NCI-H1694 (cell line): ENCODE results near the gene NR2C2AP.
A peak's percentile ranks its signal among the peaks of the same experiment; 100 is the strongest.
"Not testable (repeated sequence)": the region's sequence is repeated elsewhere in the genome, so short reads cannot be mapped to it uniquely, and the experiment has no call there.

Experiments
- DNase-seq: peaks from one replicate; lab custom pipeline; 2025; lab: John Stamatoyannopoulos, UW

The NR2C2AP gene

GRCh38 chr19:19203012-19203856 lies at the start of gene NR2C2AP:
Gene NR2C2AP, minus strand, starts transcription at chr19:19203414. Its CDS starts 354 bp downstream, at chr19:19203060.
- peak; percentile 95 for DNase-seq

- DNase-seq, result no peak
Measured at GRCh38 chr19:19250196-19250801, 47.1 kb upstream of the NR2C2AP start.

DNA sequence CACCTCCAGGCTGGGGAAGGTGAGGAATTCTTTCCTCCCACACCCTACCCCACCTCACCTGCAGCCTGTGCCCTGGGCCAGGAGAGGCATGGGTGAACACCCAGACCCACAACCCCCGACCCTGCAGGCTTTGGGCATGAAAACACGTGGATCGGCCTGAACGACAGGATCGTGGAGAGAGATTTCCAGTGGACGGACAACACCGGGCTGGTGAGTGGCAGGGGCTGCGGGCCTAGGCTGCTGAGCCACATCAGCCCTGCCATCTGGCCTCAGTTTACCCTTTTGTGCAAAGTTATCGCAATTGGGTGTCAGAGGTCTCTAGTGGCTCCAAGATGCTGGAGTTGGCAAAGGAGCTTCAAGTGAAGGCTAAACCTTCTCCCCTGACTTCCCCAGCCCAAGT lies 37.3 kb upstream of the NR2C2AP start:
- no peak for DNase-seq

- DNase-seq, result no peak
Measured at GRCh38 chr19:19239675-19240074, 36.5 kb upstream of the NR2C2AP start.

GRCh38 chr19:19238126-19238894 lies 35.1 kb upstream of the NR2C2AP start:
- DNase-seq, result no peak

DNA sequence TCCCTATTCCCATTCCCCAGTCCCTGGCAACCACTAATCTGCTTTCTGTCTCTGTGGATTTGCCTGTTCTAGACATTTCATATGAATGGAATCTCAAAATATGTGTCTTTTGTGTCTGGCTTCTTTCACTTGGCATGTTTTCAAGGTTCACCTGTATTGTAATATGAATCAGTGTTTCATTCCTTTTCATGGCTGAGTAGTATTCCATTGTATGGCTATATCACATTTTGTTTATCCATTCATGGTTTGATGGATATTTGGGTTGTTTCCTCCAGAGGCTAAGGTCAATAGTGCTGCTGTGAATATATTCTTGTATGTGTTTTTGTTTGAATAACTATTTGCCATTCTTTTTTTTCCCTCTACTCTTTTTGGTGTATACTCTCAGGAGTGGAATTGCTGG lies 33.0 kb upstream of the NR2C2AP start:
- no peak for DNase-seq

DNA sequence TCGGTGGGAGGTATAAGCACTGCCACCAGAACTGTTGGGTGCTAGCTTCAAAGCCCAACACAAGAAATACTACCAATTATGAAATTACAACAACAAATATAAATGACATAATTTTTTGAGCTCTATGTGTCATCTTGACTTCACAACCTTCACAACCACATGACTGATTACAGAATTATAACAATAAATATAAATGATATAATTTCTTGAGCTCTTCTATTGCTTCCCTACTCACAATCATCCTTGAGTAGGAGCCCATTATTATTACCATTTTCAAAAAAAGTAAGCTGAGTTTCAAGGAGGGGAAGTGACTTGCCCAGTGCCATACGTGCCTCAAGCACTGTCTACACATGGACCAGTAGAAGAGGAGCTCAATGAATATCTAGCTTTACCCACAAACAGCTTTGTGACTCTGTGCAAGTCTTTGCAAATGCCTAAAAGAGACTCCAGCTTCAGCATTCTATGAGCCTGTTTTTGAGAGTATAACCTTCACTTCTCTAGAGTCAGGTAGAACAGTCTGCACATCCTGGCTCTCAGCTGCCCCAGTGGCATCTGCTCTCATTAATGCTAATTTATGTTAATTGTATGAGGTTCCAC lies 31.1 kb upstream of the NR2C2AP start:
- no peak for DNase-seq

- DNase-seq, result peak; percentile 26
Measured at GRCh38 chr19:19232261-19232721, 29.1 kb upstream of the NR2C2AP start.

DNA sequence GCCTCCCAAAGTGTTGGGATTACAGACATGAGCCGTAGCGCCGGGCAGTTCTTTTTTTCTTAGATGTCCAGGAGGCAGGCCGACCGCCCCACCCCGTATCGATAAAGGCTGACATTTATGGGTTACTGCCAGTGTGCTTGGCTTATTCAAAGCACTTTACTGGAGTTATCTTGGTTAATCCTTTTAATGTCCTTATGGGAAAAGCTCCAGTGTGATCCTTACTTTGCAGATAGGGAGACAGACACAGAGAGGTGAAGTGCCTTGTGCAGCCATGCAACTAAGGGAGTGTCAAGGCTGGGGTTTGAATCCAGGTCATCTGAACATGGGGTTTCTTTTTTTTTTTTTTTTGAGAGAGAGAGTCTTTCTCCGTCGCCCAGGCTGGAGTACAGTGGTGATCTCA lies 27.8 kb upstream of the NR2C2AP start:
- no peak for DNase-seq

GRCh38 chr19:19229701-19230100 lies 26.5 kb upstream of the NR2C2AP start:
- DNase-seq, result no peak

GRCh38 chr19:19227217-19227616 lies 24.0 kb upstream of the NR2C2AP start:
- no peak for DNase-seq

GRCh38 chr19:19226663-19227062 lies 23.4 kb upstream of the NR2C2AP start:
- DNase-seq, result no peak

DNA sequence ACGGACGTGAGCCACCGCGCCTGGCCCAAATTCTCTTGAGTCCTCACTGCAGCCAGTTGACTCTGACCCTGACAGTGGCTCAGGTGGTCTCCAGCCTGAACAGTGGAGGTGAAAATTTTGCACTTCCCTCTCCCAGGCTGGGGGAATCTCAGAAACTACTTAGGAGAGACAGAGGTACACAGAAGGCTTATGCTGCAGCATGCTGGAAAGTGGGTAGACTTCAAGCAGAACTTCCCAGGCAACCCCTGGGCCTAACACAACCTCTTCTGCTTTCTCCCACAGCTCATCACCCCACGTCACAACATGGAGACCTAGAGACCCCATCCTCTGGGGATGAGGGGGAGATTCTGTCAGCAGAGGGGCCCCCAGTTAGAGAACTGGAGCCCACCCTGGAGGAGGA lies 23.0 kb upstream of the NR2C2AP start:
- no peak for DNase-seq

DNA sequence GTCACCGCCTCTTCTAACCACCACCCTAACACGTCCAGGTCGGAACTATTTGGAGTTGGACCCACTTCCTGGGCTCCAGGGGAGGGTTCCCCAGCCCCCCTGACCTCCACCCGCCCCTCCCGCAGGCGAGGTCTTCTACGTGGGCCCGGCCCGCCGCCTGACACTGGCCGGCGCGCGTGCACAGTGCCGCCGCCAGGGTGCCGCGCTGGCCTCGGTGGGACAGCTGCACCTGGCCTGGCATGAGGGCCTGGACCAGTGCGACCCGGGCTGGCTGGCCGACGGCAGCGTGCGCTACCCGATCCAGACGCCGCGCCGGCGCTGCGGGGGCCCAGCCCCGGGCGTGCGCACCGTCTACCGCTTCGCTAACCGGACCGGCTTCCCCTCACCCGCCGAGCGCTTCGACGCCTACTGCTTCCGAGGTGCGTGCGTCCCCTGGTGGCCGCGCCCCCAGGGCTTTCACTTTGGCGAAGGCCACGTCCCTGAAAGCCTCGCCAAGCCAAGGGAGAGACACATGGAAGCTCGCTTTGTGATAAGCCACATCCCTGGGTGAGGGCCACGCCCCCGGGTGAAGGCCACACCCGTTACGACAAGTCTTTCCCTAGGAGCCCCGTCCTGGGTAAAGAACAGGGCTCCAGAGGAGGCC lies 21.8 kb upstream of the NR2C2AP start:
- no peak for DNase-seq

GRCh38 chr19:19224150-19224851 lies 21.1 kb upstream of the NR2C2AP start:
- no peak for DNase-seq

DNA sequence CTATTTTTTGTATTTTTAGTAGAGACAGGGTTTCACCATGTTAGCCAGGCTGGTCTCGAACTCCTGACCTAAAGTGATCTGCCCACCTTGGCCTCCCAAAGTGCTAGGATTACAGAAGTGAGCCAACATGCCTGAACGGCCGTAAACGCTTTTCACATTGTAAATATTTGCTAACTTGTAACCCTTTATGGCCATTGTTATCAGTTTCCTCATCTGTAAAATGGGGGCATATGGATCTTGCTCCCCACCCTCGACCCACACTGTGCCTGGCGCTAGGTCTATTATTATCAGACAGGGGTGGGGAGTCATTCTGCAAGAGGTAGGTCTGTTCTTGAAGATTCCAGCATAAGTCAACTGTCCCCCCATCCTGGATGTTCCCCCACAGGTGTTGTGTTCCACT lies 20.4 kb upstream of the NR2C2AP start:
- DNase-seq, result no peak

GRCh38 chr19:19223060-19223459 lies 19.8 kb upstream of the NR2C2AP start:
- DNase-seq, result no peak

- DNase-seq, result not testable (repeated sequence)
Measured at GRCh38 chr19:19221000-19221399, 17.8 kb upstream of the NR2C2AP start.

DNA sequence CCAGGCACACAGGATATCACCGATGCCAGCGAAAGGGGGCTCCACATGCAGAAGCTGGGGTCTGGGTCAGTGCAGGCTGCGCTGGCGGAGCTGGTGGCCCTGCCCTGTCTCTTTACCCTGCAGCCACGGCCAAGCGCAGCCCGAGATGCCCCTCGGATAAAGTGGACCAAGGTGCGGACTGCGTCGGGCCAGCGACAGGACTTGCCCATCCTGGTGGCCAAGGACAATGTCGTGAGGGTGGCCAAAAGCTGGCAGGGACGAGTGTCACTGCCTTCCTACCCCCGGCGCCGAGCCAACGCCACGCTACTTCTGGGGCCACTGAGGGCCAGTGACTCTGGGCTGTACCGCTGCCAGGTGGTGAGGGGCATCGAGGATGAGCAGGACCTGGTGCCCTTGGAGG lies 15.7 kb upstream of the NR2C2AP start:
- DNase-seq, result no peak

GRCh38 chr19:19217099-19217498 lies 13.9 kb upstream of the NR2C2AP start:
- no peak for DNase-seq

GRCh38 chr19:19215792-19216191 lies 12.6 kb upstream of the NR2C2AP start:
- DNase-seq, result no peak
